ENCODE data around the gene KANK3.
"Not testable (repeated sequence)": the region's sequence is repeated elsewhere in the genome, so short reads cannot be mapped to it uniquely, and the experiment has no call there.

Gene KANK3

GRCh38 chr19:8314981-8315640 is 28.0 kb downstream of the KANK3 start:
- DNase-seq: not testable (repeated sequence)

- no peak for DNase-seq
These were observed 31.4 kb downstream of the KANK3 start for GRCh38 chr19:8311461-8312260.

GRCh38 chr19:8310342-8311055 is 32.6 kb downstream of the KANK3 start:
- DNase-seq: no peak

- no peak for DNase-seq
These were observed 34.2 kb downstream of the KANK3 start for GRCh38 chr19:8308891-8309291.

- DNase-seq: peak; percentile 77
These were observed 34.8 kb downstream of the KANK3 start, which contains the start of gene CD320 for GRCh38 chr19:8307965-8308866. Gene CD320, minus strand, starts transcription at chr19:8308358. Its CDS starts 68 bp downstream, at chr19:8308290.

GRCh38 chr19:8307400-8307964 is 35.6 kb downstream of the KANK3 start:
- DNase-seq: no peak

GRCh38 chr19:8306235-8307054 is 36.6 kb downstream of the KANK3 start:
- DNase-seq: no peak

- no peak for DNase-seq
These were observed 37.3 kb downstream of the KANK3 start for GRCh38 chr19:8305798-8306197.

GRCh38 chr19:8304841-8305621 is 38.0 kb downstream of the KANK3 start:
- DNase-seq: no peak

GRCh38 chr19:8302734-8303133 is 40.3 kb downstream of the KANK3 start:
- no peak for DNase-seq

- DNase-seq: no peak
These were observed 40.7 kb downstream of the KANK3 start for GRCh38 chr19:8302357-8302691.

GRCh38 chr19:8291337-8291736 is 51.7 kb downstream of the KANK3 start:
- DNase-seq: not testable (repeated sequence)

- DNase-seq: not testable (repeated sequence)
These were observed 66.6 kb downstream of the KANK3 start for GRCh38 chr19:8276508-8276907.
